IMR-90 (cell line): Measurements from ENCODE around the gene PSMD9. TPM values are rescaled to one million over a fixed set of nuclear protein-coding genes. Genes with fewer than 3 reads are reported as not detected.

Experiments
- ATAC-seq: fragments of 200-7000 bp; cut with Tn5 transposase; 2 replicates; pipeline ENCODE4 v1.9.1; 2020; ENCODE audit warnings: low read depth, mild to moderate bottlenecking, moderate library complexity
- BruUV-seq: library from RNA; stranded (reverse); fragments of 400-500 nt; replicated peaks from 2 replicates; lab custom pipeline; 2021; lab: Mats Ljungman, UMichigan
- CTCF ChIA-PET: fragments of 300-600 bp; formaldehyde crosslinking; extraction: SDS; loops from one replicate; lab custom pipeline; 2021; ENCODE audit warnings: antibody characterized with exemption; lab: Yijun Ruan, JAX
- POLR2A ChIA-PET: fragments of 300-600 bp; sonication (Branson Sonifier 250); formaldehyde crosslinking; loops from one replicate; lab custom pipeline; 2022; ENCODE audit warnings: antibody characterized with exemption; ENCODE audit not compliant: unreplicated experiment; lab: Charles Lee
- DNase-seq: peaks from one replicate; pipeline ENCODE4 v3.0.0; 2013
- H2AFZ ChIP-seq: replicated peaks from 2 replicates; pipeline ENCODE3; 2013; ENCODE audit warnings: low read length, mild to moderate bottlenecking; ENCODE audit not compliant: poor library complexity
- H2AK5ac ChIP-seq: 2 replicates; pipeline ENCODE4 v1.6.1; 2013; ENCODE audit warnings: low read depth, low read length, inconsistent platforms
- H2AK9ac ChIP-seq: replicated peaks from 2 replicates; pipeline ENCODE3; 2013; ENCODE audit warnings: mild to moderate bottlenecking, low read depth, low read length, moderate library complexity; ENCODE audit not compliant: poor library complexity
- H2BK120ac ChIP-seq: 2 replicates; pipeline ENCODE4 v1.6.1; 2013; ENCODE audit warnings: low read depth, low read length, inconsistent platforms
- H2BK15ac ChIP-seq: 3 replicates; pipeline ENCODE4 v1.6.1; 2013; ENCODE audit warnings: low read depth, low read length, inconsistent platforms
- H2BK20ac ChIP-seq: 2 replicates; pipeline ENCODE4 v1.6.1; 2013; ENCODE audit warnings: low read depth, mild to moderate bottlenecking, inconsistent platforms, low read length, moderate library complexity
- H2BK5ac ChIP-seq: 2 replicates; pipeline ENCODE4 v1.6.1; 2013; ENCODE audit warnings: mild to moderate bottlenecking, low read depth, low read length, inconsistent platforms; ENCODE audit not compliant: poor library complexity, severe bottlenecking
- H3K14ac ChIP-seq: replicated peaks from 2 replicates; pipeline ENCODE4 v1.6.1; 2013; ENCODE audit warnings: low read depth, low read length, inconsistent platforms
- H3K18ac ChIP-seq: 2 replicates; pipeline ENCODE4 v1.6.1; 2013; ENCODE audit warnings: low read depth, low read length, control low read depth
- H3K23ac ChIP-seq: 2 replicates; pipeline ENCODE4 v1.6.1; 2013; ENCODE audit warnings: low read depth, low read length, inconsistent platforms
- H3K27ac ChIP-seq: 2 replicates; pipeline ENCODE4 v1.5.1; 2013; ENCODE audit warnings: mild to moderate bottlenecking, control low read depth, low read length; ENCODE audit not compliant: insufficient read depth
- H3K27me3 ChIP-seq: 2 replicates; pipeline ENCODE4 v1.6.1; 2013; ENCODE audit warnings: low read length; ENCODE audit not compliant: control insufficient read depth, insufficient read depth
- H3K36me3 ChIP-seq: 2 replicates; pipeline ENCODE4 v1.6.1; 2013; ENCODE audit warnings: low read length, mixed read lengths; ENCODE audit not compliant: control insufficient read depth, insufficient read depth
- H3K4ac ChIP-seq: 2 replicates; pipeline ENCODE4 v1.6.1; 2013; ENCODE audit warnings: low read depth, low read length, inconsistent platforms
- H3K4me1 ChIP-seq: 2 replicates; pipeline ENCODE4 v1.6.1; 2013; ENCODE audit warnings: low read length, mixed read lengths; ENCODE audit not compliant: control insufficient read depth, insufficient read depth
- H3K4me2 ChIP-seq: 2 replicates; pipeline ENCODE4 v1.6.1; 2013; ENCODE audit warnings: low read depth, mild to moderate bottlenecking, control low read depth, low read length, moderate library complexity
- H3K4me3 ChIP-seq: 2 replicates; pipeline ENCODE4 v1.5.1; 2013; ENCODE audit warnings: low read depth, mild to moderate bottlenecking, control low read depth, low read length, moderate library complexity; ENCODE audit not compliant: insufficient read depth
- H3K56ac ChIP-seq: 2 replicates; pipeline ENCODE4 v1.6.1; 2013; ENCODE audit warnings: low read length, inconsistent platforms; ENCODE audit not compliant: insufficient read depth; ENCODE audit errors: extremely low read depth
- H3K79me1 ChIP-seq, 2 experiments: 2 replicates each; pipeline ENCODE4 v1.6.1; 2013; ENCODE audit warnings: low read length in 2 of 2, inconsistent platforms in 1 of 2, low read depth in 1 of 2
- H3K9ac ChIP-seq: 2 replicates; pipeline ENCODE4 v1.6.1; 2013; ENCODE audit warnings: low read depth, low read length, control low read depth
- H3K9me1 ChIP-seq: 2 replicates; pipeline ENCODE4 v1.6.1; 2013; ENCODE audit warnings: low read length, inconsistent platforms; ENCODE audit not compliant: insufficient read depth
- H3K9me3 ChIP-seq: 2 replicates; pipeline ENCODE4 v1.6.1; 2013; ENCODE audit warnings: low read length; ENCODE audit not compliant: control insufficient read depth, insufficient read depth
- H4K20me1 ChIP-seq: 2 replicates; pipeline ENCODE4 v1.6.1; 2013; ENCODE audit warnings: low read length, inconsistent platforms; ENCODE audit not compliant: insufficient read depth
- H4K5ac ChIP-seq: 2 replicates; pipeline ENCODE4 v1.6.1; 2013; ENCODE audit warnings: mild to moderate bottlenecking, low read depth, low read length, control low read depth
- H4K8ac ChIP-seq, 2 experiments: 2 replicates each; pipeline ENCODE4 v1.6.1; 2013; ENCODE audit warnings: low read depth in 2 of 2, low read length in 2 of 2, control low read depth in 1 of 2, inconsistent platforms in 1 of 2
- H4K91ac ChIP-seq: 2 replicates; pipeline ENCODE4 v1.6.1; 2013; ENCODE audit warnings: low read depth, low read length, inconsistent platforms; ENCODE audit not compliant: insufficient read depth
- MAZ ChIP-seq: IDR thresholded peaks from 2 replicates; pipeline ENCODE4 v1.6.1; 2012; ENCODE audit warnings: low read depth, mild to moderate bottlenecking, low read length, improper control_type of control experiment, moderate library complexity, borderline replicate concordance
- SMC3 ChIP-seq: fragments of 150-350 bp; IDR thresholded peaks from 2 replicates; pipeline ENCODE4 v1.6.1; 2016; ENCODE audit warnings: low read depth, mild to moderate bottlenecking, antibody characterized with exemption, low read length, moderate library complexity
- dilution Hi-C: fragments of 300-500 bp; cut with HindIII; formaldehyde crosslinking; loops from one replicate; pipeline ENCODE4 v1.14.3; 2018; ENCODE audit warnings: low sequenced_read_pairs; ENCODE audit not compliant: unreplicated experiment
- in situ Hi-C: fragments of 300-500 bp; cut with MboI; formaldehyde crosslinking; loops from 3 replicates; pipeline ENCODE4 v1.14.3; 2019; ENCODE audit warnings: low sequenced_read_pairs, inconsistent platforms, mixed read lengths
- intact Hi-C: fragments of 100-400 bp; cut with micrococcal nuclease; formaldehyde crosslinking; loops from 2 replicates; pipeline ENCODE4 v1.10.0; 2022
- polyA plus RNA-seq, 3 experiments: library from polyadenylated mRNA; depleted of rRNA; stranded (reverse); fragments of >200 nt; gene quantifications; 2 replicates each; pipeline ENCODE4 v1.2.3, GENCODE V29; 2012; ENCODE audit warnings: low replicate concordance in 1 of 3
- total RNA-seq: library from RNA; depleted of rRNA; stranded (reverse); fragments of >200 nt; gene quantifications from 2 replicates; pipeline ENCODE4 v1.2.3, GENCODE V29; 2012

PSMD9 gene
- total and polyA plus RNA-seq, 2 of the 4 experiments (the other 2 are of a cell fraction) = 135 to 142 TPM

DNA sequence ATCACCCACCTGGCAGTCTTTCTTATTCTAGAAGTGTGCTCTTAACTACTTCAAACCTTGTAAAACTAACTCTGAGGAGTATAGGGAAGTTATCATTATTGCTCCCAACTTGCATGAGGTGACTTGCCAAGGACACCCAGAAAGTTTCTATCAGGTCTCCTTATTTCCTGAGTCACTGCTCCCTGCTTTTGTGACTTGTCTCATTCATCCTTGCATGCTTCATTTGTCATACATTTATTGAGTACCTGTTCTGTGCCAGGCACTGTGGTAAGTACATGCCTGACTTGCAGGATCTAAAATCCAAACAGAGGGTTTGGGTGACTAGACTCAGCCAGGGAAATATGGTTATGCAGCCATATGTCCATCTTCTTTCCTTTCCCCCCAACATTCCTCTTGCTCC lies 55.3 kb downstream of the PSMD9 start:
- POLR2A ChIA-PET = no interaction called here
- dilution Hi-C loops = no loop called here
- no peak for TF ChIP-seq MAZ
- no peak for TF ChIP-seq SMC3

More for the DNA sequence above, 55.3 kb downstream of the PSMD9 start:
- Histone ChIP-seq H4K91ac (no peak overlapping the region; the same call in 1 of the 2 replicates), H2AFZ (no peak overlapping the region), H3K14ac (no peak overlapping the region), H3K9me3 (no peaks in the 10 kb centered on the region), H3K9me1 (peaks cover 9% of the 10 kb centered on the region; the same call in 1 of the 2 replicates), H4K8ac (no peak overlapping the region; a peak in 1 of 4 replicates), H2BK15ac (no peak overlapping the region), H2AK9ac (no peak overlapping the region), H4K20me1 (no peaks in the 10 kb centered on the region), H3K9ac (no peak overlapping the region), H3K27ac (no peak overlapping the region), H3K36me3 (peaks cover 3% of the 10 kb centered on the region; the same call in 1 of the 2 replicates), H2BK5ac (no peak overlapping the region), H2BK20ac (no peak overlapping the region), H3K56ac (no peak overlapping the region), H3K4ac (no peak overlapping the region; the same call in 1 of the 2 replicates), H3K4me3 (no peak overlapping the region), H4K5ac (no peak overlapping the region), H2AK5ac (no peak overlapping the region), H3K23ac (no peak overlapping the region), H3K18ac (no peak overlapping the region), H3K4me1 (no peaks in the 10 kb centered on the region; the same call in 1 of the 2 replicates), H2BK120ac (no peak overlapping the region; the same call in 1 of the 2 replicates), H3K4me2 (no peak overlapping the region), H3K27me3 (no peaks in the 10 kb centered on the region), H3K79me1 (no peaks in the 10 kb centered on the region; a peak in 2 of 4 replicates)
- ATAC-seq (no peak), DNase-seq (no peak)
- CTCF ChIA-PET = no interaction called here
- BruUV-seq = no TSS peak
- in situ Hi-C loops (no loop called here), intact Hi-C loops (no loop called here)
